WTC11 (cell line): Measurements from ENCODE around the gene COQ2. TPM values are rescaled to one million over a fixed set of nuclear protein-coding genes. Genes with fewer than 3 reads are reported as not detected.

Source experiments
- ATAC-seq: fragments of 200-7000 bp; cut with Tn5 transposase; 2 replicates; pipeline ENCODE4 v1.10.0; 2021; ENCODE audit warnings: mild to moderate bottlenecking, moderate library complexity
- CTCF ChIA-PET: fragments of 300-600 bp; sonication (Branson Sonifier 250); formaldehyde crosslinking; loops from one replicate; lab custom pipeline; 2021; ENCODE audit warnings: antibody characterized with exemption; lab: Charles Lee
- POLR2A ChIA-PET: fragments of 350-600 bp; sonication (Branson Sonifier 250); formaldehyde crosslinking; loops from one replicate; lab custom pipeline; 2021; ENCODE audit warnings: antibody characterized with exemption; lab: Charles Lee
- DNase-seq: peaks from one replicate; pipeline ENCODE4 v3.0.0; 2021; ENCODE audit warnings: low spot score
- H3K27ac Mint-ChIP-seq: 2 replicates; pipeline ENCODE4 v1.8.0; 2021; ENCODE audit warnings: mixed read lengths
- H3K27me3 Mint-ChIP-seq: 2 replicates; pipeline ENCODE4 v1.8.0; 2021; ENCODE audit warnings: low read depth, mild to moderate bottlenecking, moderate library complexity, mixed read lengths
- H3K36me3 Mint-ChIP-seq: 2 replicates; pipeline ENCODE4 v1.8.0; 2021; ENCODE audit warnings: mixed read lengths
- H3K4me1 Mint-ChIP-seq: 2 replicates; pipeline ENCODE4 v1.8.0; 2022; ENCODE audit warnings: mixed read lengths
- H3K4me3 Mint-ChIP-seq: 2 replicates; pipeline ENCODE4 v1.8.0; 2021; ENCODE audit warnings: mild to moderate bottlenecking, moderate library complexity, mixed read lengths
- H3K9me3 Mint-ChIP-seq: 2 replicates; pipeline ENCODE4 v1.8.0; 2021; ENCODE audit warnings: mixed read lengths
- EMX1 ChIP-seq: fragments of 250-450 bp; sonication (Bioruptor Pico); IDR thresholded peaks from 2 replicates; pipeline ENCODE4 v1.8.0; 2021; ENCODE audit warnings: mild to moderate bottlenecking
- FOXP4 ChIP-seq: sonication (generic); formaldehyde crosslinking; IDR thresholded peaks from 2 replicates; pipeline ENCODE4 v1.8.0; 2022; ENCODE audit warnings: mild to moderate bottlenecking, missing genetic modification reagents
- JAZF1 ChIP-seq: fragments of 250-450 bp; sonication (Bioruptor Pico); IDR thresholded peaks from 2 replicates; pipeline ENCODE4 v1.9.0; 2021; ENCODE audit warnings: moderate library complexity, mild to moderate bottlenecking, inconsistent platforms
- NFYB ChIP-seq: sonication (generic); formaldehyde crosslinking; conservative IDR thresholded peaks from 2 replicates; pipeline ENCODE4 v1.8.0; 2022; ENCODE audit warnings: low read depth, missing genetic modification reagents
- PRDM15 ChIP-seq: sonication (generic); formaldehyde crosslinking; IDR thresholded peaks from 2 replicates; pipeline ENCODE4 v1.8.0; 2022; ENCODE audit warnings: missing genetic modification reagents
- STAT6 ChIP-seq: sonication (generic); formaldehyde crosslinking; conservative IDR thresholded peaks from 2 replicates; pipeline ENCODE4 v1.8.1; 2023; ENCODE audit warnings: mild to moderate bottlenecking, low read depth, missing genetic modification reagents, moderate library complexity
- TP53 ChIP-seq: sonication (generic); formaldehyde crosslinking; IDR thresholded peaks from 2 replicates; pipeline ENCODE4 v1.8.1; 2023; ENCODE audit warnings: mild to moderate bottlenecking, missing genetic modification reagents
- ZNF232 ChIP-seq: sonication (generic); formaldehyde crosslinking; IDR thresholded peaks from 2 replicates; pipeline ENCODE4 v1.8.0; 2022; ENCODE audit warnings: mild to moderate bottlenecking, missing genetic modification reagents
- ZNF281 ChIP-seq: sonication (generic); formaldehyde crosslinking; IDR thresholded peaks from 2 replicates; pipeline ENCODE4 v1.8.0; 2023; ENCODE audit warnings: mild to moderate bottlenecking, missing genetic modification reagents
- ZNF425 ChIP-seq: fragments of 250-450 bp; sonication (Bioruptor Pico); conservative IDR thresholded peaks from 2 replicates; pipeline ENCODE4 v1.9.0; 2021; ENCODE audit warnings: mild to moderate bottlenecking
- ZSCAN18 ChIP-seq: fragments of 250-450 bp; sonication (Bioruptor Pico); IDR thresholded peaks from 2 replicates; pipeline ENCODE4 v2.1.2; 2022; ENCODE audit warnings: mild to moderate bottlenecking, moderate library complexity
- total RNA-seq: library from RNA; stranded (reverse); gene quantifications from 3 replicates; pipeline ENCODE4 v1.2.3, GENCODE V29; 2021

COQ2 gene
- total RNA-seq, 1 experiment from 2014 or later, result 21.6 TPM

GRCh38 chr4:83267121-83267829 is 17.3 kb downstream of the COQ2 start (continued):
- TF ChIP-seq PRDM15 (CRISPR knock-in tag) (no peak), ZNF232 (no peak)

GRCh38 chr4:83266689-83267088 is 17.9 kb downstream of the COQ2 start:
- TF ChIP-seq NFYB (CRISPR knock-in tag) (no peak), STAT6 (CRISPR knock-in tag) (no peak), ZNF425 (CRISPR knock-in tag) (no peak), FOXP4 (CRISPR knock-in tag) (no peak), TP53 (no peak), EMX1 (CRISPR knock-in tag) (no peak), JAZF1 (CRISPR knock-in tag) (no peak), ZNF281 (CRISPR knock-in tag) (no peak), ZSCAN18 (CRISPR knock-in tag) (no peak)
- POLR2A ChIA-PET, result no interaction called here
- no peaks in the 10 kb centered on the region for H3K9me3 Mint-ChIP-seq
- ATAC-seq (no peak), DNase-seq (no peak)
- CTCF ChIA-PET, result no interaction called here
- H3K27ac Mint-ChIP-seq, result no peak overlapping the region
- H3K27me3 Mint-ChIP-seq, result no peaks in the 10 kb centered on the region
- no peak overlapping the region for H3K4me3 Mint-ChIP-seq
- no peaks in the 10 kb centered on the region for H3K4me1 Mint-ChIP-seq
- peaks cover 10% of the 10 kb centered on the region for H3K36me3 Mint-ChIP-seq
